Measurements from ENCODE around the gene APOBEC3C. TPM values are rescaled to one million over a fixed set of nuclear protein-coding genes. Genes with fewer than 3 reads are reported as not detected.
"Not testable (repeated sequence)": the region's sequence is repeated elsewhere in the genome, so short reads cannot be mapped to it uniquely, and the experiment has no call there.

Gene APOBEC3C
- total RNA-seq (2014; rRNA removed; shearing (Covaris generic)): 5.5 and 7.2 TPM in 2 replicates
- polyA plus RNA-seq (2015; cell fraction: cytosol; rRNA removed): 65.0 and 75.3 TPM in 2 replicates
- polyA plus RNA-seq (2015; cell fraction: nucleus; rRNA removed): 23.2 and 34.0 TPM in 2 replicates

DNA sequence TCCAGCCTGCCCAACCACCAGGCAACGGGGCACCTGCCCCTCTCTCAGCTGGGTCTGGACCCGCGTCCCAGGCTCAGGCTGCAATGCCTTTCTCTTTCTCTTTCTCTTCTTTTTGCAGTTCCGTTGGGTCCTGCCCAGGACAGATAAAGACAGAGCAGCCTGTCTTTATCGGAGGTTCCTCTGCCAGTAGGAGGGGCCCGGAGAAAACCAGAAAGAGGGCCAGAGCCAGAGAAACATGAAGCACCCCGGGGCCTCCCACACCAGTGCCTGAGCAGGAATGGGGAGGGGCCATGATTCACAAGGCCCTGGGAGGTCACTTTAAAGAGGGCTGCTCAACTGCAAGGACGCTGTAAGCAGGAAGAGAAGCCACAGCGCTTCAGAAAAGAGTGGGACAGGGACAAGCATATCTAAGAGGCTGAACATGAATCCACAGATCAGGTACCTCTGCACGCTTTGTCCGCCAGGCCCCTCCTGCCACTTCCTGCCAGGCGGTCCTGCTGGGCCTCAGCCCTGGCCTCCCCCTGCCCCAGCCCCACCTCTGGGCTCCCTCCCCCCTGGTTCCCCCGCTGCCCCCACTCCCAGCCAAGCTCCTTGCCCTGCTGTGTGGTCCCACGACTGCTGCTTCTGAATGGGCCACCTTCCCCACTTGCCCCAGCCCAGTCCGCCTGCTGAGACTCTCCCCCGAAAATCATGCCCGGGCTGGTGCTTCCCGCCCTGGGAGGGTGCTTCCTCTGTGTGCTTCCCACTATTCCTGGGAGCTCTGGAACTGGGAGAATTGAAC is at the start of gene APOBEC3C:
APOBEC3C (plus strand) TSS at position 316 of the 781 bp plus-strand sequence; CDS start at position 422, 106 bp downstream.
- in situ Hi-C loops (cut with HindIII; ENCODE audit: low pct_unique_long_range_greater_than_20kb, low sequenced_read_pairs): no loop called here
- DNase-seq (ENCODE audit: low read depth, low spot score): peak; percentile 73

GRCh38 chr22:38964306-38964705 is 49.8 kb upstream of the APOBEC3C start:
- no peak for DNase-seq (ENCODE audit: low read depth, low spot score)
- in situ Hi-C loops (cut with HindIII; ENCODE audit: low pct_unique_long_range_greater_than_20kb, low sequenced_read_pairs): no loop called here

DNA sequence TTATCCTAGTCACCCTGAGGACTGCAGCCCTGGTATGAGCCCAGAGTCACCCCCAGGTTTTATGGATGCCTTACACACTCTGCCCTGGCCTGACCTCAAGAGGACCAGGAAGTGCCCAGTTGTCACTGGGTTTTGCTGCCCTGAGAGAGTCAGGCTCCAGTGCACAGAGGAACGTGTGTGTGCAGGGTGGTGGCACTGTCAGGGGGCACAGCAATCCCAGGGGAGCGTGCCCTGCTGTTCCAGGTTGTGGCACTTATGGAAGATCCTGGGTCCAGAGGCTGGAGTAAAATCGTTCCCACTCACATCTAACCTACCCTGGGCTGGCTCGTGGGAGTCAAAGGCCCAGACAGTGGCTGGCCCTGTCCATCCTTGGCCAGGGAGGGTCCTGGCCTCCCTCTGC is 49.1 kb upstream of the APOBEC3C start:
- no peak for DNase-seq (ENCODE audit: low read depth, low spot score)
- in situ Hi-C loops (cut with HindIII; ENCODE audit: low pct_unique_long_range_greater_than_20kb, low sequenced_read_pairs): no loop called here

DNA sequence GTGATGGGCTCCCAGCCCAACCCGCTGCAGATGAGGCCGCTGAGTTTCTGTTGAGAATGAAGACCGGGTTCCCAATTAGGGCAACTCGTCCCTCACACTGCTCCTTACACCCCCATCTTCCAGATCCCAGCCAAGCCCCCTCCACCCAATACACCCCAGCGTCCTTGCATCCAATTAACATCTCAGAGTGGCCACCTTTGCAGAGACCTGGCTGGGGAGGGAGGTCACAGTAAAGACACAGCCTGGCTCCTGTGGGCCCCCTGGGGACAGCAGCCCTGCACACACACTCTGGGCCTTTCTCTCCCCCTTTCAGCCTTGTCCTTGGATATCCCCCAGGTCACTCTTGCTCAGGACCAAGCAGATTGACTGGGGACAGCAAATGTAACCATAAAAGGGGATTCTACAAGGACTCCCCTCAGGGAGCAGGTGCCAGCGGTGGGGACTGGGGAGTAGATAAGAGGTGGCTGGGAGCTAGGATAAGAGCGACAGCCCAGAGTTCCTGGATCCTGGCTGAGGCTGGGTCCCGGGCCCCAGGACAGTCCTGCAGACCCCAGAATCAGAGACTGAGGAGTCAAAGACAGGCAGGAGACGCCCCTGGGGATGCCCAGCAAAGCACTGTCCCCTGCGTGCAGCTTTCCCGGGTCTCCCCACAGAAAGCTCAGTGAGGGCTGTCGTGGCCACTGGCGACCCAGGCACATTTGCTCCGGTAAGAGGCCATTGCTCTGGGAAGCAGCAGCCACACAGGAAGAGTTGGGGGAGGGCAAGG is 48.3 kb upstream of the APOBEC3C start:
- DNase-seq (ENCODE audit: low read depth, low spot score): no peak
- in situ Hi-C loops (cut with HindIII; ENCODE audit: low pct_unique_long_range_greater_than_20kb, low sequenced_read_pairs): no loop called here

- in situ Hi-C loops (cut with HindIII; ENCODE audit: low pct_unique_long_range_greater_than_20kb, low sequenced_read_pairs): no loop called here
- no peak for DNase-seq (ENCODE audit: low read depth, low spot score)
These were observed 47.7 kb upstream of the APOBEC3C start for GRCh38 chr22:38966380-38966702.

DNA sequence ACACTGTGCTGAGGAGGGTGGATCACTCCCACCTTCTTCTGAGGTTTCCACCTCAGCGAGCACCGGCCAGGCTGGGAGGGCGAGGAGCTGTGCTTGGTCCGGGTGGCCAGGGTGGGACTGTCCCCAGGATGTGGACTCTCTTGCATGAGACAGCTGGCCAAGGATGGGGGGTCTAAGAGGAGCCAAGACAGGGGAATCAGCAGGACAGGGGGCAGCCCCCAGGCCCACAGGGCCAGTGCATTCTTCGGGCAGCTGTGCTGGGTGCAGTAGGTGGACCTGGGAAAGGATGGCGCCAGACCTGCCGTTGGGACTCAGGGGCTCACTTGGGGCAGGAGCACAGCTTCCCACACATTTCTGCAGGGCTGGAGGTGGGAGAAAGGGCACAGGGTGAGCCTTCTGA is 47.1 kb upstream of the APOBEC3C start:
- in situ Hi-C loops (cut with HindIII; ENCODE audit: low pct_unique_long_range_greater_than_20kb, low sequenced_read_pairs): no loop called here
- no peak for DNase-seq (ENCODE audit: low read depth, low spot score)

- in situ Hi-C loops (cut with HindIII; ENCODE audit: low pct_unique_long_range_greater_than_20kb, low sequenced_read_pairs): no loop called here
- DNase-seq (ENCODE audit: low read depth, low spot score): no peak
These were observed 46.3 kb upstream of the APOBEC3C start for GRCh38 chr22:38967451-38968450.

DNA sequence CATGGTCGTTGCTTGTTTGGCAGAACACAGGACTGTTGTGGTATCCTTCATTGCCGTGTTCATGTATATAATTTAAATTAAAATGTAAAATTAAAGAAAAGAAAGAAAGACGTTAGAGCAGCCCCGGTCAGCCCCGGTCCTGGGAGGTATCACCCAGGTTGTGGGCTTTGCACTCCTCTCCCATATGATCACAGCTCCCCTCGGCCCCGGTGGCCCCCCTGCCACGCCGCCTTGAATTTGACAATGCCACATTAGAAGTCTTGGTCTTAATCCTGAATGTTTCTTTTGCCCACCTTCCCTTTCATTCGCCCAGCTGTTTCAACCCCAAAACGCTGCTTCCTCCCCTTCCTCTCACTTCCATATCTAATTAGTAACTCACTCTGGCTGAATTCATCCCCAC is 45.3 kb upstream of the APOBEC3C start:
- in situ Hi-C loops (cut with HindIII; ENCODE audit: low pct_unique_long_range_greater_than_20kb, low sequenced_read_pairs): no loop called here

DNA sequence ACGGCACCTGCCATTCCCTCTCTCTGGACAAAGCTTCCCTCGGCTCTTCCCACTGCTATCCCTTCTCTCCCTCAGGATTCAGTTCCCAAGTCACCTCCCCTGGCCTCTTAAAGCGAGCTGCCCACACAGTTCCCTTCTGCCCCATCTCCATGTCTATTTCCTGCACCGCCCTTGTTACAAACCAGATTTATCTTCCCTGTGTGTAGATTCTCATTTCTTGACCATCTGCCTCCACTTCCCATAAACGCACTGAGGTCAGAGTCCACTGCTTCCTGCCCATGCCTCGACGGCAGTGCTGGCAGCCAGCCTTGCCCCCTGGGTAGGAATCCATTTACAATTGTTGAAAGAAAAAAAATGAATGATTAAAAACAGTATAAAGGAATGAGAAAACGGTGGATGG is 43.5 kb upstream of the APOBEC3C start:
- no peak for DNase-seq (ENCODE audit: low read depth, low spot score)
- in situ Hi-C loops (cut with HindIII; ENCODE audit: low pct_unique_long_range_greater_than_20kb, low sequenced_read_pairs): no loop called here

More for the DNA sequence above, 45.3 kb upstream of the APOBEC3C start:
- DNase-seq (ENCODE audit: low read depth, low spot score): no peak

GRCh38 chr22:38971202-38971601 is 42.9 kb upstream of the APOBEC3C start:
- no peak for DNase-seq (ENCODE audit: low read depth, low spot score)
- in situ Hi-C loops (cut with HindIII; ENCODE audit: low pct_unique_long_range_greater_than_20kb, low sequenced_read_pairs): no loop called here

DNA sequence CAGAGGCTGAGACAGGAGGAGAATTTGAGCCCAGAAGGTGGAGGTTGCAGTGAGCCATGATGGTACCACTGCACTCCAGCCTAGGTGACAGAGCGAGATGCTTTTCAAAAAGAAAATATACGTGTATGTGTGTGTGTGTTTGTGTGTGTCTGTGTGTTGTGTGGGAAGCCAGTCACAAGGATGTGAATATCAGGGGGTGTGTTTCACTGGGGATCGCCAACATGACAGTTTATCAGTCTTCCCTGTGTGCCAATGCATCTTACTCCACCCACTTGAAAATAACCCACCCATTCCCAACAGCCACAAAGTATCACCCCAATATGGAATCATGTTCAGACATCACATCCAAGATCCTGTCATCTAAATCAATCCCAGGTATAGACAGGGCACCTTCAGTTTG is 42.3 kb upstream of the APOBEC3C start:
- in situ Hi-C loops (cut with HindIII; ENCODE audit: low pct_unique_long_range_greater_than_20kb, low sequenced_read_pairs): no loop called here
- DNase-seq (ENCODE audit: low read depth, low spot score): no peak

GRCh38 chr22:38972558-38972957 is 41.5 kb upstream of the APOBEC3C start:
- no peak for DNase-seq (ENCODE audit: low read depth, low spot score)
- in situ Hi-C loops (cut with HindIII; ENCODE audit: low pct_unique_long_range_greater_than_20kb, low sequenced_read_pairs): no loop called here

- peak; percentile 64 for DNase-seq (ENCODE audit: low read depth, low spot score)
- in situ Hi-C loops (cut with HindIII; ENCODE audit: low pct_unique_long_range_greater_than_20kb, low sequenced_read_pairs): no loop called here
These were observed 40.5 kb upstream of the APOBEC3C start for GRCh38 chr22:38973289-38974169.

GRCh38 chr22:38974170-38974825 is 39.8 kb upstream of the APOBEC3C start:
- DNase-seq (ENCODE audit: low read depth, low spot score): no peak
- in situ Hi-C loops (cut with HindIII; ENCODE audit: low pct_unique_long_range_greater_than_20kb, low sequenced_read_pairs): no loop called here

GRCh38 chr22:38974826-38975175 is 39.3 kb upstream of the APOBEC3C start:
- no peak for DNase-seq (ENCODE audit: low read depth, low spot score)
- in situ Hi-C loops (cut with HindIII; ENCODE audit: low pct_unique_long_range_greater_than_20kb, low sequenced_read_pairs): no loop called here

- DNase-seq (ENCODE audit: low read depth, low spot score); in situ Hi-C loops (cut with HindIII; ENCODE audit: low pct_unique_long_range_greater_than_20kb, low sequenced_read_pairs): not testable (repeated sequence)
These were observed 36.8 kb upstream of the APOBEC3C start for GRCh38 chr22:38977289-38977688.

Data from SK-MEL-5 (cell line).